ENCODE measurements around the gene GLOD4. TPM values are rescaled to one million over a fixed set of nuclear protein-coding genes. Genes with fewer than 3 reads are reported as not detected.

The GLOD4 gene
- total and polyA plus RNA-seq, 7 donors, result 28.8 to 85.5 (median 42.7) TPM

DNA sequence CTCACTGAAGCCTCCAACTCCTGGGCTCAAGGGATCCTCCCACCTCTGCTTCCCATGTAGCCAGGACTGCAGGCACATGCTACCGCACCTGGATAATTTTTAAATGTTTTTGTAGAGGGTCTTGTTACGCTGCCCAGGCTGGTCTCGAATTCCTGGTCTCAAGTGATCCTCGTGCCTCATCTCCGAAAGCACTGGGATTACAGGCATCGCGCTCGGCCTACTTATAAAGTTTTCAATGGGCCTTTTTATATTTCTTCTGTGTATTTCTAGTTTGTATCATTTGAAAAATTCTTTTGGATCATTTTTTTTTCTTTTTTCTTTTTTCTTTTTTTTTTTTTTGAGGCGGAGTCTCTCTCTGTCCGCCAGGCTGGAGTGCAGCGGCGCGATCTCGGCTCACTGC is 57.0 kb downstream of the GLOD4 start:
- intact Hi-C loops (cut with DNase I), result no loop called here
- DNase-seq, result no peak
- Histone ChIP-seq H3K4me1 (no peaks in the 10 kb centered on the region), H3K4me3 (no peak overlapping the region), H3K9me3 (no peaks in the 10 kb centered on the region), H3K36me3 (no peaks in the 10 kb centered on the region), H3K27ac (no peak overlapping the region), H3K27me3 (no peaks in the 10 kb centered on the region)
- TF ChIP-seq POLR2A (IDR thresholded peaks at IDR 0.05) (no peak), EP300 (IDR thresholded peaks at IDR 0.05) (no peak), POLR2AphosphoS5 (IDR thresholded peaks at IDR 0.05) (no peak)
- TF ChIP-seq, protein P1, sequence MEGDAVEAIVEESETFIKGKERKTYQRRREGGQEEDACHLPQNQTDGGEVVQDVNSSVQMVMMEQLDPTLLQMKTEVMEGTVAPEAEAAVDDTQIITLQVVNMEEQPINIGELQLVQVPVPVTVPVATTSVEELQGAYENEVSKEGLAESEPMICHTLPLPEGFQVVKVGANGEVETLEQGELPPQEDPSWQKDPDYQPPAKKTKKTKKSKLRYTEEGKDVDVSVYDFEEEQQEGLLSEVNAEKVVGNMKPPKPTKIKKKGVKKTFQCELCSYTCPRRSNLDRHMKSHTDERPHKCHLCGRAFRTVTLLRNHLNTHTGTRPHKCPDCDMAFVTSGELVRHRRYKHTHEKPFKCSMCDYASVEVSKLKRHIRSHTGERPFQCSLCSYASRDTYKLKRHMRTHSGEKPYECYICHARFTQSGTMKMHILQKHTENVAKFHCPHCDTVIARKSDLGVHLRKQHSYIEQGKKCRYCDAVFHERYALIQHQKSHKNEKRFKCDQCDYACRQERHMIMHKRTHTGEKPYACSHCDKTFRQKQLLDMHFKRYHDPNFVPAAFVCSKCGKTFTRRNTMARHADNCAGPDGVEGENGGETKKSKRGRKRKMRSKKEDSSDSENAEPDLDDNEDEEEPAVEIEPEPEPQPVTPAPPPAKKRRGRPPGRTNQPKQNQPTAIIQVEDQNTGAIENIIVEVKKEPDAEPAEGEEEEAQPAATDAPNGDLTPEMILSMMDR (IDR thresholded peaks at IDR 0.05), result no peak
- 94 to 97% methylated on average over 14 of the region's 14 CpGs for WGBS, 2 donors

DNA sequence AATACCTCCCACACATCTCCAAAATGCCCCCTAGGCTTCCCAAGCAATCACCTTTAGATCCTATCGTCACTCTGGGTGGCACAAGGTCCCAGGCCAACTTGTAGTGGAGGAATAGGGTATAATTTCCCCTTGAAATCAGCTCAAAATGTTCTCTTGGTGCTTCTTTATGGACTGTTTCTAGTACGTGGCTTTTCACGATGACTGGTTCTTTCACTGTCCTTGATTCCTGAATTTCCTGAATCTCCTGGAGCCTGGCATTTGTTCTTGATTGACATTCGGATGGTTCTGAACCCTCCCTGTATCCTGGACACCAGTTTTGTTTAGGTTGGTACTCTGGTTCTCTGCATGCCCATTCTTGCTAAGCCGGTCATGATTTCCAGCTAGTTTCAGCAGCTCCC is 60.5 kb downstream of the GLOD4 start:
- WGBS, 2 donors, result 81 to 85% methylated on average over 5 of the region's 5 CpGs
- H3K27ac ChIP-seq, result no peak overlapping the region

DNA sequence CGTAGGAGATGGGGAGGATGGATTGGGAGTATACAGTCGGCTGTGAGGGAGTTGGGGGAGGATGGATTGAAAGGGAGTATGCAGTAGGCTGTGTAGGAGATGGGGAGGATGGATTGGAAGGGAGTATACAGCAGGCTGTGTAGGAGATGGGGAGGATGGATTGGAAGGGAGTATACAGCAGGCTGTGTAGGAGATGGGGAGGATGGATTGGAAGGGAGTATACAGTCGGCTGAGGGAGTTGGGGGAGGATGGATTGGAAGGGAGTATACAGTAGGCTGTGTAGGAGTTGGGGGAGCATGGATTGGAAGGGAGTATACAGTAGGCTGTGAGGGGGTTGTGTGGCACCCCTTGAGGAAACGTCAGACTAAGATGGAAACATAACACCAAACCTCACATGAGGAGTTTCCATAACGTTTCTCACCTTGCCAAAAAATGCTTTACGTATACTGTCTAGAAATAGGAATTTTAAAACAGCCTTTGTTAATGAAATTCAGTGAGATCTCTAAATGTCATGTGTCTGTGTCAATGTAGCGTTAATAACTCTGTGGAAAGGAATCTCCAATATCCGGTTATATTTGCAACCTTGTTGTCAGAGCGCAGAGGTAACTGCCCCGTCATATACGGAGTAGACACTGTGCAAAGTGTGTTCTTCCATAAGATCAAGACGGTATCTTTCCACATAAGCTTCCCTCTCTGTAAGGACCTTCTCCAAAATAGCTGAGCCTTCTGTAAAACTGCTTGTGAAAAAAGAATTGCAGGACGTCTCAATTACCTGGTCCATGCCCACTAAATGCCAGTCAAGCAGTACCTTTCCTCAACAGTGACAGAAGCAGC is 61.2 kb downstream of the GLOD4 start:
- intact Hi-C loops (cut with DNase I), result no loop called here
- WGBS, 2 donors, result 85 to 88% methylated on average over 13 of the region's 13 CpGs
- no peak overlapping the region for H3K4me3 ChIP-seq
- no peaks in the 10 kb centered on the region for H3K36me3 ChIP-seq
- H3K27ac ChIP-seq, result no peak overlapping the region
- no peaks in the 10 kb centered on the region for H3K27me3 ChIP-seq
- no peak for DNase-seq
- H3K4me1 ChIP-seq, result peaks cover 0 to 6% (median 4%) of the 10 kb centered on the region in 4 donors
- no peaks in the 10 kb centered on the region for H3K9me3 ChIP-seq
- TF ChIP-seq POLR2A (IDR thresholded peaks at IDR 0.05), result no peak
- TF ChIP-seq, protein P1 (IDR thresholded peaks at IDR 0.05), result no peak
- TF ChIP-seq POLR2AphosphoS5 (IDR thresholded peaks at IDR 0.05), result no peak
- TF ChIP-seq EP300 (IDR thresholded peaks at IDR 0.05), result no peak

More for the DNA sequence above, 60.5 kb downstream of the GLOD4 start:
- Histone ChIP-seq H3K27me3 (no peaks in the 10 kb centered on the region), H3K9me3 (no peaks in the 10 kb centered on the region), H3K36me3 (no peaks in the 10 kb centered on the region), H3K4me3 (no peak overlapping the region), H3K4me1 (peaks cover 0 to under 1% (median 0%) of the 10 kb centered on the region in 4 donors)
- intact Hi-C loops (cut with DNase I), result no loop called here
- TF ChIP-seq, protein P1 (IDR thresholded peaks at IDR 0.05), result no peak
- TF ChIP-seq POLR2AphosphoS5 (IDR thresholded peaks at IDR 0.05), result no peak
- no peak for TF ChIP-seq POLR2A (IDR thresholded peaks at IDR 0.05)
- no peak for TF ChIP-seq EP300 (IDR thresholded peaks at IDR 0.05)
- DNase-seq, result no peak

DNA sequence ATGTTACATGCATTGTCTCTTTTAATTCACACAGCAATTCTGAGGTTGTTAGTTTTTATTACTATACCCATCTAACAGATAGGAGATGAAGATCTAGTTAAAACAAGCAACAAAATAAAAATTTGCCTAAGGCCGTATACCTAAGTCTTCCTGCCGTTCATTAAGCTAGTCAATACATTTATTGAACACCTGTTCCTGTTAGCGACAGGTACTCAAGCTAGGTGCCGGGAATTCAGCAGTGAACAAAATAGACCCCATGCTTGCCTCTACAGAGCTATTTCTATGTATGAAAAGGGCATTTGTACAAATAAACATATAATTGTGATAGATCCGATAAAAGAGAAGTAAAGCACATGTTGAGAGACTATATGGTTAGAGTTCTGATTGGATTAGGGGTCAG is 64.0 kb downstream of the GLOD4 start:
- Histone ChIP-seq H3K9me3 (no peaks in the 10 kb centered on the region), H3K27me3 (no peaks in the 10 kb centered on the region), H3K4me3 (no peak overlapping the region), H3K4me1 (peaks cover 0 to 26% (median 23%) of the 10 kb centered on the region in 4 donors), H3K36me3 (no peaks in the 10 kb centered on the region), H3K27ac (no peak overlapping the region)
- 72 to 88% methylated on average over 5 of the region's 5 CpGs for WGBS, 2 donors
- intact Hi-C loops (cut with DNase I), result loop anchor here (5.0 kb wide), 1 partner anchor 34 kb away; the partner anchor contains the start of gene GEMIN4
- no peak for DNase-seq
- TF ChIP-seq, protein P1 (IDR thresholded peaks at IDR 0.05), result no peak
- TF ChIP-seq EP300 (IDR thresholded peaks at IDR 0.05) (no peak), POLR2A (IDR thresholded peaks at IDR 0.05) (no peak), POLR2AphosphoS5 (IDR thresholded peaks at IDR 0.05) (no peak)

Other genes with a start within 250 kb of the GLOD4 start
- gene VPS53, start 67.4 kb downstream of the GLOD4 start, total RNA-seq, result 10 to 100 TPM; 15.3 to 28.5 (median 23.5) TPM
- 10 to 100 TPM in 2 of 3 donors, 1 to 10 TPM in 1; 4.6 to 20.8 (median 10.2) TPM for gene VPS53, start 67.4 kb downstream of the GLOD4 start, polyA plus RNA-seq
- 1 to 10 TPM; 2.6 to 9.4 (median 3.5) TPM for gene TLCD3A, start 49.7 kb downstream of the GLOD4 start, total RNA-seq
- 10 to 100 TPM in 1 of 3 donors, 1 to 10 TPM in 2; 1.8 to 10.3 (median 4.8) TPM for gene TLCD3A, start 49.7 kb downstream of the GLOD4 start, polyA plus RNA-seq
- gene GEMIN4, start 30.0 kb downstream of the GLOD4 start, total RNA-seq, result 10 to 100 TPM; 11.4 to 19.4 (median 15.7) TPM
- gene GEMIN4, start 30.0 kb downstream of the GLOD4 start, polyA plus RNA-seq, result 10 to 100 TPM in 1 of 3 donors, 1 to 10 TPM in 2; 3.0 to 14.8 (median 4.9) TPM
- 10 to 100 TPM; 11.0 to 22.4 (median 18.0) TPM for gene MRM3, start 73 bp upstream of the GLOD4 start, total RNA-seq
- 10 to 100 TPM; 10.4 to 17.4 (median 11.4) TPM for gene MRM3, start 73 bp upstream of the GLOD4 start, polyA plus RNA-seq
- gene NXN, start 197.5 kb upstream of the GLOD4 start, total RNA-seq, result 10 to 100 TPM; 50.4 to 75.9 (median 67.1) TPM
- 10 to 100 TPM in 1 of 3 donors, 1 to 10 TPM in 2; 1.4 to 11.5 (median 8.4) TPM for gene NXN, start 197.5 kb upstream of the GLOD4 start, polyA plus RNA-seq
- 10 to 100 TPM in 3 of 4 donors, 1 to 10 TPM in 1; 8.0 to 13.6 (median 11.0) TPM for gene TIMM22, start 214.8 kb upstream of the GLOD4 start, total RNA-seq
- gene TIMM22, start 214.8 kb upstream of the GLOD4 start, polyA plus RNA-seq, result 1 to 10 TPM; 6.0 to 9.2 (median 8.1) TPM

All from sigmoid colon (tissue), 7 donors.